Measurements from ENCODE around the gene ARPIN.

Gene ARPIN

GRCh38 chr15:89863918-89864317, 48.8 kb downstream of the ARPIN start:
- DNase-seq (ENCODE audit: low read depth in 1 of 2, low spot score in 1 of 2), result no peak
- no peak overlapping the region for H3K27ac ChIP-seq (replicated peaks)
- TF ChIP-seq POLR2AphosphoS5 (IDR thresholded peaks at IDR 0.05; ENCODE audit: low read depth) (no peak), SPI1 (IDR thresholded peaks at IDR 0.05; ENCODE audit: borderline replicate concordance, low read depth) (no peak), CTCF (IDR thresholded peaks at IDR 0.05; ENCODE audit: insufficient read depth, low read length) (no peak), REST (IDR thresholded peaks at IDR 0.05; ENCODE audit: insufficient replicate concordance, low read depth) (no peak), GABPA (IDR thresholded peaks at IDR 0.05; ENCODE audit: low read depth) (no peak)
- H3K27me3 ChIP-seq (ENCODE audit: insufficient read depth, poor library complexity, severe bottlenecking), result no peaks in the 10 kb centered on the region
- no peak overlapping the region for H3K4me3 ChIP-seq (replicated peaks; ENCODE audit: insufficient read depth, low read length)

GRCh38 chr15:89860891-89861290, 51.9 kb downstream of the ARPIN start:
- Histone ChIP-seq H3K27me3 (ENCODE audit: insufficient read depth, poor library complexity, severe bottlenecking) (no peaks in the 10 kb centered on the region), H3K27ac (replicated peaks) (no peak overlapping the region), H3K4me3 (replicated peaks; ENCODE audit: insufficient read depth, low read length) (no peak overlapping the region)
- TF ChIP-seq SPI1 (IDR thresholded peaks at IDR 0.05; ENCODE audit: borderline replicate concordance, low read depth), result no peak
- DNase-seq (ENCODE audit: low read depth in 1 of 2, low spot score in 1 of 2), result no peak

- Histone ChIP-seq H3K27ac (replicated peaks) (no peak overlapping the region), H3K4me3 (replicated peaks; ENCODE audit: insufficient read depth, low read length) (no peak overlapping the region), H3K27me3 (ENCODE audit: insufficient read depth, poor library complexity, severe bottlenecking) (no peaks in the 10 kb centered on the region)
- TF ChIP-seq GABPA (IDR thresholded peaks at IDR 0.05; ENCODE audit: low read depth) (no peak), REST (IDR thresholded peaks at IDR 0.05; ENCODE audit: insufficient replicate concordance, low read depth) (no peak), POLR2AphosphoS5 (IDR thresholded peaks at IDR 0.05; ENCODE audit: low read depth) (no peak), SPI1 (IDR thresholded peaks at IDR 0.05; ENCODE audit: borderline replicate concordance, low read depth) (no peak), CTCF (IDR thresholded peaks at IDR 0.05; ENCODE audit: insufficient read depth, low read length) (no peak)
- DNase-seq (ENCODE audit: low read depth in 1 of 2, low spot score in 1 of 2), result no peak
Observed at GRCh38 chr15:89860431-89860830, 52.3 kb downstream of the ARPIN start.

- Histone ChIP-seq H3K4me3 (replicated peaks; ENCODE audit: insufficient read depth, low read length) (no peak overlapping the region), H3K27me3 (ENCODE audit: insufficient read depth, poor library complexity, severe bottlenecking) (no peaks in the 10 kb centered on the region), H3K27ac (replicated peaks) (no peak overlapping the region)
- TF ChIP-seq GABPA (IDR thresholded peaks at IDR 0.05; ENCODE audit: low read depth) (no peak), REST (IDR thresholded peaks at IDR 0.05; ENCODE audit: insufficient replicate concordance, low read depth) (no peak), CTCF (IDR thresholded peaks at IDR 0.05; ENCODE audit: insufficient read depth, low read length) (no peak)
- DNase-seq (ENCODE audit: low read depth in 1 of 2, low spot score in 1 of 2), result no peak
Observed at GRCh38 chr15:89858661-89859458, 53.9 kb downstream of the ARPIN start.
